Subcutaneous adipose tissue (tissue), 4 donors: ENCODE measurements around the gene SNAPC1. TPM values are rescaled to one million over a fixed set of nuclear protein-coding genes. Genes with fewer than 3 reads are reported as not detected.

ENCODE experiments used
- total RNA-seq, 4 donors: library from RNA; depleted of rRNA; stranded (reverse); fragments of >200 nt; gene quantifications; one replicate each; pipeline ENCODE4 v1.1.0, GENCODE V29; 2016
- TF ChIP-seq, protein P1 (sequence below): fragments of 450-650 bp; IDR thresholded peaks from one replicate; pipeline ENCODE4 v1.5.1; 2016; ENCODE audit warnings: low read depth, mild to moderate bottlenecking, control low read depth, antibody characterized with exemption, moderate library complexity

The SNAPC1 gene
- total RNA-seq, 4 donors from 2014 or later, result 5.9 to 9.9 (median 8.6) TPM

- TF ChIP-seq, protein P1, sequence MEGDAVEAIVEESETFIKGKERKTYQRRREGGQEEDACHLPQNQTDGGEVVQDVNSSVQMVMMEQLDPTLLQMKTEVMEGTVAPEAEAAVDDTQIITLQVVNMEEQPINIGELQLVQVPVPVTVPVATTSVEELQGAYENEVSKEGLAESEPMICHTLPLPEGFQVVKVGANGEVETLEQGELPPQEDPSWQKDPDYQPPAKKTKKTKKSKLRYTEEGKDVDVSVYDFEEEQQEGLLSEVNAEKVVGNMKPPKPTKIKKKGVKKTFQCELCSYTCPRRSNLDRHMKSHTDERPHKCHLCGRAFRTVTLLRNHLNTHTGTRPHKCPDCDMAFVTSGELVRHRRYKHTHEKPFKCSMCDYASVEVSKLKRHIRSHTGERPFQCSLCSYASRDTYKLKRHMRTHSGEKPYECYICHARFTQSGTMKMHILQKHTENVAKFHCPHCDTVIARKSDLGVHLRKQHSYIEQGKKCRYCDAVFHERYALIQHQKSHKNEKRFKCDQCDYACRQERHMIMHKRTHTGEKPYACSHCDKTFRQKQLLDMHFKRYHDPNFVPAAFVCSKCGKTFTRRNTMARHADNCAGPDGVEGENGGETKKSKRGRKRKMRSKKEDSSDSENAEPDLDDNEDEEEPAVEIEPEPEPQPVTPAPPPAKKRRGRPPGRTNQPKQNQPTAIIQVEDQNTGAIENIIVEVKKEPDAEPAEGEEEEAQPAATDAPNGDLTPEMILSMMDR, result no peak
Measured at GRCh38 chr14:61761557-61761956, 663 bp upstream of the SNAPC1 start.

GRCh38 chr14:61764342-61765122 is 2.3 kb downstream of the SNAPC1 start:
- TF ChIP-seq, protein P1, result no peak

DNA sequence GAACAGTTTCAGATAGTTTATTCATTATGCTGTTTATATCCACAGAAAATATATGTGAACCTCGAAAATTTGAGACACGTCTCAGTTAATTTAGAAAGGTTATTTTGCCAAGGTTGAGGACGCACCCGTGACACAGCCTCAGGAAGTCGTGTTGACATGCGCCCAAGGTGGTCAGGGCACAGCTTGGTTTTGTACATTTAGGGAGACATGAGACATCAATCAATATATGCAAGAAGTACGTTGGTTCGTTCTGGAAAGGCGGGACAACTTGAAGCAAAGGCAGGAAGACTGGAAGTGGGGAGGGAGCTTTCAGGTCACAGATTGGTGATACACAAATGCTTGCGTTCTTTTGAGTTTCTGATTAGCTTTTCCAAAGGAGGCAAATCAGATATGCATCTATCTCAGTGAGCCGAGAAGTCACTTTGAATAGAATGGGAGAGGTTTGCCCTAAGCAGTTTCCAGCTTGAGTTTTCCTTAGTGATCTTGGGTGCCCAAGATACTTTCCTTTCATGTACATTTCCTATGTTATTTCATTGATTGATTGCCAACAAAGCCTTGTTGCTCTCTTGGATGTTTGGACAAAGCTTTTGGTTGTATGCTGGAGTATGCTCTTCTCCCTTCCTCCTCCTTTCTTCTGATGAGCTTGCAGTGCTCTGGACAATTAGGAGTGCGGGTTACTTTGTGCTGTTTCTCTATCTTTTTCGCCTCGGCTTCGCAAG is 3.2 kb downstream of the SNAPC1 start:
- TF ChIP-seq, protein P1, result no peak

GRCh38 chr14:61766151-61766550 is 3.9 kb downstream of the SNAPC1 start:
- TF ChIP-seq, protein P1, result no peak

- TF ChIP-seq, protein P1, result no peak
Measured at GRCh38 chr14:61768240-61768639, 6.0 kb downstream of the SNAPC1 start.

DNA sequence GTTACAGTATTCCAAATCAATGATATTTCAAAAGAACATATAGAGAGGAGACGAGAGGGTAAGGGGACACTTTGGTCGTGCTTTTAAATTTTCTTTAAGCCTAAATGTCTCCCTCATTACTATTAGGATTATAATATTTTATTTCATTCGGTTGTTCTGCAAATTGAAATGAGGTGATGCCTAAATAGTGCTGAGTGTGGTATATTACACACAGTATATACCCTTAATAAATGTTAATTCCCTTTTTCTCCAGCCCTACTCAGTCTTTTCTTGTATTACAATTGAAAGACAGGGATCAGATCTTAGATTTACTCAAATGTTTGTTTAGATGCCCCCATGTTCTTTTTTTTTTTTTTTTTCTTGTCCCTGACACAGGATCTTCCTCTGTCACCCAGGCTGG is 7.7 kb downstream of the SNAPC1 start:
- TF ChIP-seq, protein P1, result no peak

- TF ChIP-seq, protein P1, result no peak
Measured at GRCh38 chr14:61774861-61775260, 12.6 kb downstream of the SNAPC1 start.
